ENCODE data around the gene EPHA3.

DNA sequence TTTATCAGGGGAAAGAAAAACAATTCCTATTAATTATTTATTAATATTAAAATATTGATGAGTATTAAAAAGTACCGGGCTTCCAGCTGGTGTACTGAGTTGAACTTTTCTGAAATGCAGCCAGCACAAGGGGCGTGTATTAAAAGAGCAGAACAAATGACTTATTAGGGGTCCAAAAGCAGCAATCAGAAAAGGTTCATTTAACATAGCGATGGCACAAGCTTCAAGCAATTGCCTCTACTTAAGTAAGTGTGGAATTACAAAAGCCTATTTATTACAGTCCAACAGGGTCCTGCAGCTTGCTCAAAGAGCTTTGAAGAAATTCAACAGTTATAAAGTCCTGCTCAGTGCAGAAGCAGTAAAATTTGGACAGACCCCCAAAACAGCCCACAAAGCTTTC is 285.6 kb downstream of the EPHA3 start:
- TF ChIP-seq, protein P1, sequence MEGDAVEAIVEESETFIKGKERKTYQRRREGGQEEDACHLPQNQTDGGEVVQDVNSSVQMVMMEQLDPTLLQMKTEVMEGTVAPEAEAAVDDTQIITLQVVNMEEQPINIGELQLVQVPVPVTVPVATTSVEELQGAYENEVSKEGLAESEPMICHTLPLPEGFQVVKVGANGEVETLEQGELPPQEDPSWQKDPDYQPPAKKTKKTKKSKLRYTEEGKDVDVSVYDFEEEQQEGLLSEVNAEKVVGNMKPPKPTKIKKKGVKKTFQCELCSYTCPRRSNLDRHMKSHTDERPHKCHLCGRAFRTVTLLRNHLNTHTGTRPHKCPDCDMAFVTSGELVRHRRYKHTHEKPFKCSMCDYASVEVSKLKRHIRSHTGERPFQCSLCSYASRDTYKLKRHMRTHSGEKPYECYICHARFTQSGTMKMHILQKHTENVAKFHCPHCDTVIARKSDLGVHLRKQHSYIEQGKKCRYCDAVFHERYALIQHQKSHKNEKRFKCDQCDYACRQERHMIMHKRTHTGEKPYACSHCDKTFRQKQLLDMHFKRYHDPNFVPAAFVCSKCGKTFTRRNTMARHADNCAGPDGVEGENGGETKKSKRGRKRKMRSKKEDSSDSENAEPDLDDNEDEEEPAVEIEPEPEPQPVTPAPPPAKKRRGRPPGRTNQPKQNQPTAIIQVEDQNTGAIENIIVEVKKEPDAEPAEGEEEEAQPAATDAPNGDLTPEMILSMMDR (IDR thresholded peaks at IDR 0.05) = no peak
- TF ChIP-seq POLR2A (IDR thresholded peaks at IDR 0.05) (no peak), EP300 (IDR thresholded peaks at IDR 0.05) (no peak)

Measured in ovary (tissue), 3 donors.